Left ventricle myocardium inferior (tissue), 1 donor: ENCODE measurements around the gene SDR9C7. TPM values are rescaled to one million over a fixed set of nuclear protein-coding genes. Genes with fewer than 3 reads are reported as not detected.

Source experiments
- DNase-seq: peaks from one replicate; pipeline ENCODE4 v3.0.0-alpha.2; 2020
- H3K27ac ChIP-seq: fragments of 200-600 bp; replicated peaks from 2 replicates; pipeline ENCODE4 v1.8.0; 2021
- H3K27me3 ChIP-seq: fragments of 200-600 bp; 2 replicates; pipeline ENCODE4 v1.8.0; 2021; ENCODE audit warnings: low read depth
- H3K36me3 ChIP-seq: fragments of 200-600 bp; 2 replicates; pipeline ENCODE4 v1.8.0; 2021
- H3K4me1 ChIP-seq: fragments of 200-600 bp; 2 replicates; pipeline ENCODE4 v1.8.0; 2021
- H3K4me3 ChIP-seq: fragments of 200-600 bp; 2 replicates; pipeline ENCODE4 v1.8.0; 2021; ENCODE audit warnings: mild to moderate bottlenecking, moderate library complexity
- H3K9me3 ChIP-seq: fragments of 200-600 bp; replicated peaks from 2 replicates; pipeline ENCODE4 v1.8.0; 2021
- CTCF ChIP-seq: fragments of 200-600 bp; IDR thresholded peaks from 2 replicates; pipeline ENCODE4 v1.8.0; 2021; ENCODE audit warnings: antibody characterized with exemption, mild to moderate bottlenecking, borderline replicate concordance
- intact Hi-C: fragments of 100-400 bp; cut with micrococcal nuclease; formaldehyde crosslinking; loops from one replicate; pipeline ENCODE4 v1.11.0; 2022
- total RNA-seq: library from RNA; stranded (reverse); fragmentation: NEBNext Ultra II Directional; extraction: Animal tissue kit (Norgen Biotek cat#: 25700); gene quantifications from one replicate; pipeline ENCODE4 v1.2.1, GENCODE V29; 2021
- donor health status: DM: no; HTN: yes; CAD: no; lungs with severe emphysema.

Gene SDR9C7
- total RNA-seq, 1 donor from 2014 or later, result not detected

DNA sequence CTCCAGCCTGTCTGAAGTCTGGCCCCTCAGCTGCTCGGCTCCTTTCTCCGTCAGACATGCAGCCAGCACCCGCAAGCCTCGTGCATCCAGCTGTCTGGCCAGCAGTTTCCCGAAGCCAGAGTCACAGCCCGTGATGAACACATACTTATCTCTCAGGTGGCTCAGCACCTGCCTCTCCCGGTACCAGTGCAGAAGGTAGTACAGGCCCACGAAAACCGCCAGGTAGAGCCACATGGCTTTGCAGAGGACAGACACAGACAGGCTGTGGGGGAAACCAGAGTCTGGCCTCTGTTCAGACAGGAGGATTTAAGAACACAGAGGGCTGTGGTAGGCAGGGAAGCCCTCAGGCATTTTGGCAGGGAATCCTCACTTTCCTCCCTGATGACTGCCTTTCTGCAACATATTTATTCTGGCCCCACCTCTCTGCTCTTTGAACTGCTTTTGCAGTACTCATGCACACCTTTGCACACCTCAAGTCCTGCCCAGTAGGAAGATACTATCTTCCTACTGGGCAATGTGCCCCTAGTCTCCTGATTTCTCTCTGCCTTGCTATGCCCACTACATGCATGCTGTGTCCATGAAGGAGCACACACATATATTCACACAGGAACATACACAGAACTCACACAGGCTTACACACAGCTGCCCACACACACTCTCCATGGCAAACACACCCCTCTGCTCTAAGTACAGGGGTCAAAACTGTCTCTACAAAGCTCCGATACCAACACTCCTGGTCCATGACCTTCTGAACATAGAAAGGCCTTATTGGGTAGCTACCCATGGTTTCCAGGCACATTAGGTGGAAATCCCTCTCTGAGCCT, 23.2 kb upstream of the SDR9C7 start, which contains the start of gene RDH16:
Gene RDH16 (minus strand): TSS at position 380 of the 824 bp plus-strand sequence. CDS start 146 bp downstream, at position 234.
- Histone ChIP-seq H3K36me3 (peaks cover 7% of the 10 kb centered on the region), H3K27ac (no peak within 1 kb of the TSS), H3K4me1 (no peaks in the 10 kb centered on the region), H3K9me3 (peaks cover 14% of the 10 kb centered on the region), H3K4me3 (no peak within 1 kb of the TSS), H3K27me3 (no peaks in the 10 kb centered on the region)
- no peak for DNase-seq
- intact Hi-C loops, result no loop called here
- no peak for TF ChIP-seq CTCF

DNA sequence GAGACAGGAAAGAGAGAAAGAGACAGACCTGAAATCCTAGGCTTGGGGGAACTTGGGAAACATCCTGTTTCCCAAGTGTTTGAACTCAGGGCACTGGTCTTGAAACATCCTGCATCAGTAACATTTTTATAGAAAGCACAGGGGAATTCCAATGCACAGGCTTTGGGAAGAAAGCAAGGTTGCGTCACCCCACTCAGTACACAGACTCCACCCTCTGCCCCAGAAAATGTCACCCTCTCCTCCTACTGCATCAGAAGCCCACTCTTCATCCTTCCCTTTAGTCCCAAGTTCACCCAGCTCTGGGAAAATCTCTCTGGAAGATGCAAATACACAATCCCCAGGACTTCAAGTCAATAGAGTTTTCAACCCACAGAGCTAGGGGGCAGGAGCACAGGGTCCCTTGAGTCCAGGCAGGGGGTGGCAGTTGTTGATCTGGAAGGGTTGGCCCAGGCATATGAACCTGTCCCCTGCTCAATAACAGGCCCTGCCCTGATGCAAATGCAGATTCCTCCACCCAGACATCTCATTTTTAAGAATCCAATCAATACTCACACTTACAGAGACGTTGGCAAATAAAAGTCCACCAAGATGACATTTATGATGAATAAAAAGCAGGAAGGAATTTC, 21.5 kb upstream of the SDR9C7 start:
- no peak for DNase-seq
- Histone ChIP-seq H3K4me3 (no peak overlapping the region), H3K9me3 (peaks cover 14% of the 10 kb centered on the region), H3K27me3 (no peaks in the 10 kb centered on the region), H3K36me3 (peaks cover 15% of the 10 kb centered on the region), H3K4me1 (no peaks in the 10 kb centered on the region), H3K27ac (no peak overlapping the region)
- intact Hi-C loops, result no loop called here
- no peak for TF ChIP-seq CTCF

GRCh38 chr12:56954958-56955355, 20.7 kb upstream of the SDR9C7 start:
- Histone ChIP-seq H3K9me3 (peaks cover 14% of the 10 kb centered on the region), H3K27ac (no peak overlapping the region), H3K36me3 (peaks cover 15% of the 10 kb centered on the region), H3K4me1 (no peaks in the 10 kb centered on the region), H3K4me3 (no peak overlapping the region), H3K27me3 (no peaks in the 10 kb centered on the region)
- no peak for TF ChIP-seq CTCF
- intact Hi-C loops, result no loop called here
- DNase-seq, result no peak

DNA sequence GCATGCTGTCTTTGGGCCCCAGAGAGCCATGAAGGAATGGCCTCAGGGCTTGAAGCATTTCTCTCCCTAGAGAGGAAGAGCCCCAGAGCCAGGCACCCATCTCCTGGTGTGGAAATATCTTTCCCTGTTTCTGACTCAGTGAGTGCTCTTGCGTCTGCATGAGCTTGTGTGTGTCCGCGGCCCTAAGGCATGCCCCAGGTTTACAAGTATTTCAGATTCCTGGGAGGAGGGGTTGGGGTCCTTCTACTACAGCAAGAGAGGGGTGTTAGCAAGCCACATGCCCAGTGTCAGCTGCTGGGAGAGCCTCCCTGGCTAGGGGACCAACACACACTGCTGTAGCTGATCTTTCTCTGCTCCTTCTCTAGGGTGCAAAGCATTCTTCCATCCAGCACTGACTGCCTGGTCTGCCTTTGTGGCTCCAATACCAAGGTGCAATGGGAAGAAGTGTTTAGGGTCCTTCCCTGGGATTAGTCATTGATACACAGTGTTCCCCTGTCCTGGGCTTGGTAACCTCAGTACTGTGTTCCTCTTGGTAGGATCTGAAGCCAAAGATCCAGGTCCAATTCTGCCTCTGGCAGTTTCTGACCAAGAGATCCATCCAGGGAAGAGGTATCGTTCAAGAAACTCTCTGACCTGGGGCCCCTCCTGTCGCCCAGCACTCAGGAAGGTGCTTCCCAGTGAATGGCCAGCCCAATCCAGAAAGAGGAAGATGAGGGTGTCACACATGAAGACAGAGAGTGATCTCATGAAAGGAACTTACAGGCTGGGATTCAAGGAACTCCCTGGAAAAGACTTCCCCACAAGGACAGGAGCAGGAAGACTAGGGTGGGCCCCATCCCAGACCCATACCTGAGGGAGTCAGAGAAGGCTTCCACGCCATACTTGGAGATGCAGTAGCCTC, 20.1 kb upstream of the SDR9C7 start:
- TF ChIP-seq CTCF, result no peak
- no peaks in the 10 kb centered on the region for H3K4me1 ChIP-seq
- H3K27ac ChIP-seq, result no peak overlapping the region
- H3K27me3 ChIP-seq, result no peaks in the 10 kb centered on the region
- intact Hi-C loops, result no loop called here
- no peak for DNase-seq
- peaks cover 11% of the 10 kb centered on the region for H3K9me3 ChIP-seq
- no peak overlapping the region for H3K4me3 ChIP-seq
- H3K36me3 ChIP-seq, result peaks cover 15% of the 10 kb centered on the region

GRCh38 chr12:56953314-56953713, 19.1 kb upstream of the SDR9C7 start:
- intact Hi-C loops, result no loop called here
- Histone ChIP-seq H3K4me1 (no peaks in the 10 kb centered on the region), H3K4me3 (no peak overlapping the region), H3K9me3 (peaks cover 2% of the 10 kb centered on the region), H3K27ac (no peak overlapping the region), H3K36me3 (peaks cover 11% of the 10 kb centered on the region), H3K27me3 (no peaks in the 10 kb centered on the region)
- no peak for DNase-seq
- TF ChIP-seq CTCF, result no peak
